GM12878 (cell line): Measurements from ENCODE around the gene ARHGEF7. TPM values are rescaled to one million over a fixed set of nuclear protein-coding genes. Genes with fewer than 3 reads are reported as not detected.

Source experiments
- ATAC-seq: fragments of 200-7000 bp; cut with Tn5 transposase; 3 replicates; pipeline ENCODE4 v1.9.1; 2020; ENCODE audit warnings: mild to moderate bottlenecking, moderate library complexity
- BruUV-seq: library from RNA; stranded (reverse); fragments of 400-500 nt; replicated peaks from 2 replicates; lab custom pipeline; 2021; lab: Mats Ljungman, UMichigan
- CTCF ChIA-PET: fragments of 300-600 bp; sonication (Branson Sonifier 250); formaldehyde crosslinking; extraction: SDS; loops from one replicate; lab custom pipeline; 2021; ENCODE audit warnings: inconsistent platforms; lab: Yijun Ruan, JAX
- POLR2A ChIA-PET: fragments of 350-600 bp; formaldehyde crosslinking; extraction: SDS; loops from one replicate; lab custom pipeline; 2021; ENCODE audit warnings: inconsistent platforms; lab: Charles Lee
- RAD21 ChIA-PET: fragments of 300-600 bp; sonication (Branson Sonifier 250); formaldehyde crosslinking; loops from one replicate; lab custom pipeline; 2023; ENCODE audit warnings: antibody characterized with exemption; ENCODE audit not compliant: unreplicated experiment; lab: Charles Lee
- SMC1A ChIA-PET: fragments of 300-600 bp; sonication (Branson Sonifier 250); formaldehyde crosslinking; loops from one replicate; lab custom pipeline; 2023; ENCODE audit not compliant: unreplicated experiment, uncharacterized antibody; lab: Charles Lee
- DNase-seq: peaks from one replicate; pipeline ENCODE4 v3.0.0-alpha.2; 2011; ENCODE audit warnings: low read depth, low spot score
- FAIRE-seq: peaks from 3 replicates; lab custom pipeline; 2011; peaks lifted over from hg19 to GRCh38; lab: Jason Lieb, UNC
- H2AFZ ChIP-seq: 2 replicates; pipeline ENCODE4 v1.6.0; 2011; ENCODE audit warnings: low read depth, low read length, control low read depth; ENCODE audit not compliant: control insufficient read depth
- H3K27ac ChIP-seq: 2 replicates; pipeline ENCODE4 v1.5.1; 2011; ENCODE audit warnings: control low read depth; ENCODE audit not compliant: control insufficient read depth, insufficient read depth
- H3K27me3 ChIP-seq, 2 experiments: replicated peaks in 1 of 2; 2 replicates each; pipeline versions ENCODE4 v1.6.0 to v1.6.1; 2011; ENCODE audit warnings: low read length in 1 of 2; ENCODE audit not compliant: control insufficient read depth in 2 of 2, insufficient read depth in 2 of 2
- H3K36me3 ChIP-seq, 2 experiments: 2 replicates each; pipeline ENCODE4 v1.5.1; 2011; ENCODE audit warnings: low read length in 1 of 2; ENCODE audit not compliant: control insufficient read depth in 2 of 2, insufficient read depth in 2 of 2
- H3K4me1 ChIP-seq: 2 replicates; pipeline ENCODE4 v1.6.1; 2011; ENCODE audit warnings: mild to moderate bottlenecking, low read length, moderate library complexity, mixed read lengths; ENCODE audit not compliant: control insufficient read depth, insufficient read depth
- H3K4me2 ChIP-seq: 2 replicates; pipeline ENCODE4 v1.6.0; 2011; ENCODE audit warnings: control low read depth; ENCODE audit not compliant: control insufficient read depth, insufficient read depth
- H3K4me3 ChIP-seq: fragments of 200-600 bp; sonication (generic); 2 replicates; pipeline ENCODE4 v1.5.1; 2016
- H3K79me2 ChIP-seq: 2 replicates; pipeline ENCODE4 v1.6.0; 2011; ENCODE audit warnings: low read length; ENCODE audit not compliant: control insufficient read depth, insufficient read depth
- H3K9ac ChIP-seq: 2 replicates; pipeline ENCODE4 v1.8.0; 2011; ENCODE audit warnings: low read length, control low read depth, mixed read lengths; ENCODE audit not compliant: control insufficient read depth, insufficient read depth
- H3K9me3 ChIP-seq: replicated peaks from 3 replicates; pipeline ENCODE4 v1.5.1; 2011; ENCODE audit warnings: mild to moderate bottlenecking, low read length; ENCODE audit not compliant: control insufficient read depth, insufficient read depth
- H4K20me1 ChIP-seq: 2 replicates; pipeline ENCODE4 v1.6.0; 2011; ENCODE audit not compliant: control insufficient read depth, insufficient read depth
- BHLHE40 ChIP-seq, 2 experiments: fragments of 450-650 bp in 1 of 2; IDR thresholded peaks; 2 replicates each; pipeline ENCODE4 v1.6.1; 2011 to 2017; ENCODE audit warnings: low read depth in 2 of 2, borderline replicate concordance in 1 of 2, improper control_type of control experiment in 1 of 2, low read length in 1 of 2, mild to moderate bottlenecking in 1 of 2
- CBFB ChIP-seq: IDR thresholded peaks from 2 replicates; pipeline ENCODE4 v1.6.1; 2016; ENCODE audit warnings: antibody characterized with exemption, low read depth
- EGR1 ChIP-seq, 2 experiments: IDR thresholded peaks; 1 replicate in 1 of 2; 2 replicates in 1 of 2; pipeline ENCODE4 v1.6.1; 2011 to 2012; ENCODE audit warnings: low read depth in 2 of 2, low read length in 2 of 2, borderline replicate concordance in 1 of 2, mild to moderate bottlenecking in 1 of 2, moderate library complexity in 1 of 2
- FOXM1 ChIP-seq: IDR thresholded peaks from 2 replicates; pipeline ENCODE4 v1.6.1; 2012; ENCODE audit warnings: low read depth, mild to moderate bottlenecking, inconsistent platforms, low read length, moderate library complexity
- IRF4 ChIP-seq: IDR thresholded peaks from 2 replicates; pipeline ENCODE4 v1.6.1; 2011; ENCODE audit warnings: low read depth, low read length
- POU2F2 ChIP-seq: IDR thresholded peaks from 3 replicates; pipeline ENCODE4 v1.6.1; 2011; ENCODE audit warnings: low read depth, mild to moderate bottlenecking, low read length, borderline replicate concordance
- SIX5 ChIP-seq: IDR thresholded peaks from 2 replicates; pipeline ENCODE4 v1.6.1; 2011; ENCODE audit warnings: mild to moderate bottlenecking, low read depth, low read length, moderate library complexity; ENCODE audit not compliant: severe bottlenecking
- SREBF1 ChIP-seq: IDR thresholded peaks from 2 replicates; pipeline ENCODE4 v1.6.1; 2012; ENCODE audit warnings: mild to moderate bottlenecking, low read length
- WGBS: methylation state at CpG from one replicate; pipeline ENCODE4 v1.1.6; 2016; ENCODE audit warnings: low lambda C conversion rate; ENCODE audit not compliant: insufficient replicate concordance, insufficient coverage; ENCODE audit errors: missing lambda C conversion rate; 5-methylcytosine and 5-hydroxymethylcytosine counted together
- in situ Hi-C: fragments of 300-500 bp; cut with MboI; formaldehyde crosslinking; loops from 9 replicates; pipeline ENCODE4 v1.14.3; 2018; ENCODE audit warnings: mixed read lengths
- intact Hi-C: fragments of 100-400 bp; cut with micrococcal nuclease; formaldehyde crosslinking; loops from one replicate; pipeline ENCODE4 v1.14.2; 2022; ENCODE audit not compliant: unreplicated experiment
- polyA plus RNA-seq, 11 experiments: library from polyadenylated mRNA; depleted of rRNA in 4 of 11; unstranded in 6 of 11; stranded (reverse) in 5 of 11; fragments of >200 nt; fragmentation: Nextera tagmentation in 4 of 11; fragmentation: Illumina TruSeq in 1 of 11; extraction: Ambion mirVana in 4 of 11; extraction: Trizol in 1 of 11; gene quantifications; 1 replicate in 1 of 11; 2 replicates in 10 of 11; pipeline versions ENCODE4 v1.2.1 to v1.2.3, GENCODE V29; 2011 to 2016; ENCODE audit warnings: inconsistent platforms in 2 of 11, missing spikeins in 2 of 11, low read depth in 1 of 11
- total RNA-seq, 4 experiments: library from RNA; depleted of rRNA in 3 of 4; stranded (reverse); fragments of >200 nt in 3 of 4; fragmentation: Illumina TruSeq in 1 of 4; extraction: Trizol in 1 of 4; gene quantifications; 2 replicates each; pipeline versions ENCODE4 v1.2.1 to v1.2.3, GENCODE V29; 2013 to 2021
- TF ChIP-seq, protein P1 (sequence below): IDR thresholded peaks from 2 replicates; pipeline ENCODE4 v1.6.1; 2012; ENCODE audit warnings: low read depth, low read length, improper control_type of control experiment
- TF ChIP-seq, protein P2 (sequence below): fragments of 450-650 bp; IDR thresholded peaks from 2 replicates; pipeline ENCODE4 v1.6.1; 2017; ENCODE audit warnings: borderline replicate concordance

ARHGEF7 gene
- total and polyA plus RNA-seq, 10 of the 15 experiments (the other 5 are each of a cell fraction or from before 2014, with no cell fraction given), result 4.7 to 65.5 (median 36.6) TPM

DNA sequence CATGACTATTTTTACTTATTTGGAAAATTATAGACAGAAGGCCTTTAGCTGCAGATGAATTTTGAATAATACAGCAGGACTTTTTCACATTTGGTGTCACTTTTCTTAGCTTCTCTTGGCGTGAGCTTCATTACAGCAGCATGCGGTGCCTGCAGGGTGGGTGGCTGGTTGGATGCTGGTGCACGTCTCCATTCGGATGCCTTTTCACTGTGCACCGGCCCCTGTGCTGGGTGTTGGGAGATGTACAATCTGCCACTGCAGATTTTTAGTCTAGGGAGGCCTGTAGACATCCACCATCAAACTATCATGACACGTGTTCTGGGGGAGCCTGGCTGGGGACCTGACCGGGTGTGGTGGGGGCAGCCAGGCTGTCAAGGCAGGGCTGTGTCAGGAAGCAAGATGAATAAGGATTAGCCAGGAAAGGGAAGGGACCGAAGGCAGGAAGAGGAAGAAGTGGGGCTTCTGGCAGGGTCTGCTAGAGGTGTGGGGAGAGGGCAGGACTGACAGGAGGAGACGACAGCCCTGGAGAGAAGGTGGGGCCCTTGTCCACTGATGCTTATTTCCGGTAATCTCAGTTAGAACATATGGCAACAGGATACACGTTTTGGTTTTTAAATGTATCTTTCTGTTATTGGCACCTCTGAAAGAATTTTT lies 88.8 kb downstream of the ARHGEF7 start:
- Histone ChIP-seq H4K20me1 (peaks cover 5% of the 10 kb centered on the region; the same call in 1 of the 2 replicates), H3K79me2 (peaks cover 79% of the 10 kb centered on the region), H3K9ac (peak overlapping the region; percentile 45; the same call in 1 of the 2 replicates), H3K27ac (peak overlapping the region; percentile 57), H3K4me3 (peak overlapping the region; percentile 19; the same call in 1 of the 2 replicates), H3K27me3 (no peaks in the 10 kb centered on the region), H3K9me3 (no peaks in the 10 kb centered on the region), H3K4me2 (peak overlapping the region; percentile 81), H2AFZ (no peak overlapping the region), H3K4me1 (peaks cover 48% of the 10 kb centered on the region), H3K36me3 (peaks cover 7 to 12% of the 10 kb centered on the region in 2 experiments)
- ChIA-PET RAD21 (interaction anchor here (0.7 to 2.9 kb wide), 9 partner anchors 8 to 136 kb away, joined by 3 to 11 read pairs (median 4); no protein-coding TSS in a partner anchor), POLR2A (interaction anchor here (1.0 to 1.3 kb wide), 2 partner anchors 46 to 136 kb away, joined by 3 read pairs; no protein-coding TSS in a partner anchor), SMC1A (interaction anchor here (1.0 to 7.7 kb wide), 11 partner anchors 8 to 296 kb away, joined by 3 to 99 read pairs (median 3); no protein-coding TSS in a partner anchor), CTCF (interaction anchor here (0.7 to 3.0 kb wide), 12 partner anchors 8 to 289 kb away, joined by 3 to 25 read pairs (median 4); partner anchors contain the start of gene ANKRD10)
- FAIRE-seq, result no peak
- WGBS, result 36% methylated on average over 11 of the region's 11 CpGs
- ATAC-seq, result peak; percentile 46
- TF ChIP-seq SIX5, result no peak
- TF ChIP-seq SREBF1, result no peak
- in situ Hi-C loops (no loop called here), intact Hi-C loops (loop anchor here (5.0 kb wide), 2 partner anchors 37 to 52 kb away; no protein-coding TSS in a partner anchor)
- no peak for DNase-seq
- no TSS peak for BruUV-seq

DNA sequence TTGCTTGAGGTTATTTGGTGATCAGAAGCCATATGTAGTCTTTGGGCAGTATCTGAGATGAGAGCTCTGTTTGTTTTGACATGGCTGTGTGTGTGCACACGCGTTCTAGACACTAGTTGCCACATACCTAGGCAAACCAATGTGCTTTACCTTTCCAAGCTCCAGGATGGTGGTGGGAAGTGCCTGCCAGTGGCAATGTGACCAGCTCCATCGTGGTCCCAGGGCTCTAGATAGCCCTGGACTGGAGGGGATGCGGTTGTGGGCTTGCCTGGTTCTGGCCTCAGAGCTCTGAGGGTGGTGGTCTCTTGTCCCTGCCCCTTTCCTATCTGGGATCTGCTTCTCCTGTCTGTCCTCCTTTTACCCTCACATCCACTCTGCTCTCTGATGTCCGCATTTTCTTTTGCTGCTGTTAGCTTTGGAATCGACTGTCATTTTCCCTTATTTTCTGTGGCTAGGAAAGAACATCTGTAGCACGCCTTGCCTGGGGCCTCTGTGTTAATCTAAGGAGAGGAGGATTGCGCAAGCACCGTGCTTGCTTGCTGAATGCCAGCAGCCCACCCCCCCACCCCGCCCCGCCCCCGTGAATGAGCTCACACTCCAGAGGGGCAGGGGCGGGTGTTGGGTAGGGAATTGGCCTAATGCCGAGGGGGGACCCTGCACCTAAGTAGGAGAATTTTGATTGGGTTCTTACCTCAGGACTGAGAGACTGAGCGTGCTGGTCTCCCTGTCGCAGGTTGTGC lies 89.5 kb downstream of the ARHGEF7 start:
- DNase-seq (no peak), FAIRE-seq (no peak), ATAC-seq (no peak)
- H2AFZ ChIP-seq, result no peak overlapping the region
- H3K36me3 ChIP-seq, result peaks cover 7 to 12% of the 10 kb centered on the region in 2 experiments
- no peak overlapping the region for H3K4me3 ChIP-seq
- no peaks in the 10 kb centered on the region for H3K9me3 ChIP-seq
- peaks cover 76% of the 10 kb centered on the region for H3K79me2 ChIP-seq
- H4K20me1 ChIP-seq, result peaks cover 5% of the 10 kb centered on the region; the same call in 1 of the 2 replicates
- SMC1A ChIA-PET, result interaction anchor here (1.7 to 7.7 kb wide), 3 partner anchors 18 to 47 kb away, joined by 5 to 99 read pairs (median 20); no protein-coding TSS in a partner anchor
- RAD21 ChIA-PET, result interaction anchor here (0.8 to 1.6 kb wide), 4 partner anchors 20 to 42 kb away, joined by 3 to 7 read pairs (median 4); no protein-coding TSS in a partner anchor
- no peak overlapping the region for H3K9ac ChIP-seq
- no peaks in the 10 kb centered on the region for H3K27me3 ChIP-seq
- no TSS peak for BruUV-seq
- intact Hi-C loops, result loop anchor here (5.0 kb wide), 2 partner anchors 37 to 52 kb away; no protein-coding TSS in a partner anchor
- POLR2A ChIA-PET, result interaction anchor here (1.3 kb wide), 1 partner anchor 47 kb away, joined by 3 read pairs; no protein-coding TSS in a partner anchor
- in situ Hi-C loops, result no loop called here
- 90% methylated on average over 15 of the region's 16 CpGs for WGBS
- peak overlapping the region; percentile 57 for H3K27ac ChIP-seq
- CTCF ChIA-PET, result interaction anchor here (1.2 to 3.0 kb wide), 4 partner anchors 11 to 137 kb away, joined by 3 to 25 read pairs (median 7); no protein-coding TSS in a partner anchor
- H3K4me2 ChIP-seq, result 0 out of 2 replicates have a peak overlapping the region, but pooled peaks have one; percentile 81
- H3K4me1 ChIP-seq, result peaks cover 48% of the 10 kb centered on the region
- TF ChIP-seq BHLHE40 (IDR thresholded peaks at IDR 0.05; ENCODE audit: borderline replicate concordance in 1 of 2, low read depth in 2 of 2, low read length in 1 of 2) (no peak), FOXM1 (no peak), CBFB (no peak), IRF4 (no peak), EGR1 (IDR thresholded peaks at IDR 0.05; ENCODE audit: borderline replicate concordance in 1 of 2, low read depth in 2 of 2, low read length in 2 of 2) (no peak), POU2F2 (no peak)
- TF ChIP-seq, protein P1, sequence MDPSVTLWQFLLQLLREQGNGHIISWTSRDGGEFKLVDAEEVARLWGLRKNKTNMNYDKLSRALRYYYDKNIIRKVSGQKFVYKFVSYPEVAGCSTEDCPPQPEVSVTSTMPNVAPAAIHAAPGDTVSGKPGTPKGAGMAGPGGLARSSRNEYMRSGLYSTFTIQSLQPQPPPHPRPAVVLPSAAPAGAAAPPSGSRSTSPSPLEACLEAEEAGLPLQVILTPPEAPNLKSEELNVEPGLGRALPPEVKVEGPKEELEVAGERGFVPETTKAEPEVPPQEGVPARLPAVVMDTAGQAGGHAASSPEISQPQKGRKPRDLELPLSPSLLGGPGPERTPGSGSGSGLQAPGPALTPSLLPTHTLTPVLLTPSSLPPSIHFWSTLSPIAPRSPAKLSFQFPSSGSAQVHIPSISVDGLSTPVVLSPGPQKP, result no peak
- TF ChIP-seq, protein P2, sequence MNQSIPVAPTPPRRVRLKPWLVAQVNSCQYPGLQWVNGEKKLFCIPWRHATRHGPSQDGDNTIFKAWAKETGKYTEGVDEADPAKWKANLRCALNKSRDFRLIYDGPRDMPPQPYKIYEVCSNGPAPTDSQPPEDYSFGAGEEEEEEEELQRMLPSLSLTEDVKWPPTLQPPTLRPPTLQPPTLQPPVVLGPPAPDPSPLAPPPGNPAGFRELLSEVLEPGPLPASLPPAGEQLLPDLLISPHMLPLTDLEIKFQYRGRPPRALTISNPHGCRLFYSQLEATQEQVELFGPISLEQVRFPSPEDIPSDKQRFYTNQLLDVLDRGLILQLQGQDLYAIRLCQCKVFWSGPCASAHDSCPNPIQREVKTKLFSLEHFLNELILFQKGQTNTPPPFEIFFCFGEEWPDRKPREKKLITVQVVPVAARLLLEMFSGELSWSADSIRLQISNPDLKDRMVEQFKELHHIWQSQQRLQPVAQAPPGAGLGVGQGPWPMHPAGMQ, result no peak
